ENCODE results near the gene FGD5.

FGD5 gene

DNA sequence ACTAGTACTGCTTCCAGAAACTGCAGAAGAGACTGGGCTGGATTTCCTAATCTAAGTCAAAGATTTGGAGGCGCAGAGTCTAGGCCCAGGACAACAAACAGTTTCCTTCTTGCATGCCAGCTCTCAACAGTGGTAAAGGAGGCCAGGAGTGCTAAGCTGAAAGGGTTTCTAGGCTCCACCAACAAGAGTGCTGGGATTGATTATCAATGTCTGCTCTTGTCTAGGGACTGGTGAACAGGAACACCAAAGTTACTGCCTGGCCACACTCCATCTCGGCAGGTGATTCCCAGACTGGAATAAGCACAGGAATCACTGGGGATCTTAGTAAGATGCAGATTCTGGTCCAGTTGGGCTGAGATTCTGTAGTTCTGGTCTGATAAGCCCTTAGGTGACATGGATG lies 22.8 kb upstream of the FGD5 start:
- ATAC-seq (ENCODE audit: insufficient read depth, low read depth): no peak
- no peak for TF ChIP-seq EZH2 (IDR thresholded peaks at IDR 0.05; ENCODE audit: borderline replicate concordance, low read depth, low read length, severe bottlenecking)
- TF ChIP-seq, protein P1, sequence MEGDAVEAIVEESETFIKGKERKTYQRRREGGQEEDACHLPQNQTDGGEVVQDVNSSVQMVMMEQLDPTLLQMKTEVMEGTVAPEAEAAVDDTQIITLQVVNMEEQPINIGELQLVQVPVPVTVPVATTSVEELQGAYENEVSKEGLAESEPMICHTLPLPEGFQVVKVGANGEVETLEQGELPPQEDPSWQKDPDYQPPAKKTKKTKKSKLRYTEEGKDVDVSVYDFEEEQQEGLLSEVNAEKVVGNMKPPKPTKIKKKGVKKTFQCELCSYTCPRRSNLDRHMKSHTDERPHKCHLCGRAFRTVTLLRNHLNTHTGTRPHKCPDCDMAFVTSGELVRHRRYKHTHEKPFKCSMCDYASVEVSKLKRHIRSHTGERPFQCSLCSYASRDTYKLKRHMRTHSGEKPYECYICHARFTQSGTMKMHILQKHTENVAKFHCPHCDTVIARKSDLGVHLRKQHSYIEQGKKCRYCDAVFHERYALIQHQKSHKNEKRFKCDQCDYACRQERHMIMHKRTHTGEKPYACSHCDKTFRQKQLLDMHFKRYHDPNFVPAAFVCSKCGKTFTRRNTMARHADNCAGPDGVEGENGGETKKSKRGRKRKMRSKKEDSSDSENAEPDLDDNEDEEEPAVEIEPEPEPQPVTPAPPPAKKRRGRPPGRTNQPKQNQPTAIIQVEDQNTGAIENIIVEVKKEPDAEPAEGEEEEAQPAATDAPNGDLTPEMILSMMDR (IDR thresholded peaks at IDR 0.05; ENCODE audit: borderline replicate concordance, extremely low read depth, low read length, poor library complexity, severe bottlenecking): no peak
- Histone ChIP-seq H3K9me3 (ENCODE audit: insufficient read depth, low read length, severe bottlenecking) (no peaks in the 10 kb centered on the region), H3K36me3 (ENCODE audit: insufficient read depth, low read length) (no peaks in the 10 kb centered on the region), H3K4me2 (ENCODE audit: insufficient read depth, low read length) (no peak overlapping the region), H4K20me1 (ENCODE audit: insufficient read depth, low read length) (no peaks in the 10 kb centered on the region), H3K79me2 (ENCODE audit: insufficient read depth, low read length) (no peaks in the 10 kb centered on the region), H3K4me1 (ENCODE audit: insufficient read depth, low read length) (no peaks in the 10 kb centered on the region), H2AFZ (ENCODE audit: low read depth, low read length) (no peak overlapping the region), H3K9ac (ENCODE audit: low read depth, low read length) (no peak overlapping the region), H3K4me3 (ENCODE audit: low read depth in 1 of 2, low read length in 2 of 2) (no peak overlapping the region), H3K27me3 (ENCODE audit: insufficient read depth, low read length, poor library complexity) (peaks cover 5% of the 10 kb centered on the region), H3K27ac (ENCODE audit: low read length) (no peak overlapping the region)
- no peak for DNase-seq

DNA sequence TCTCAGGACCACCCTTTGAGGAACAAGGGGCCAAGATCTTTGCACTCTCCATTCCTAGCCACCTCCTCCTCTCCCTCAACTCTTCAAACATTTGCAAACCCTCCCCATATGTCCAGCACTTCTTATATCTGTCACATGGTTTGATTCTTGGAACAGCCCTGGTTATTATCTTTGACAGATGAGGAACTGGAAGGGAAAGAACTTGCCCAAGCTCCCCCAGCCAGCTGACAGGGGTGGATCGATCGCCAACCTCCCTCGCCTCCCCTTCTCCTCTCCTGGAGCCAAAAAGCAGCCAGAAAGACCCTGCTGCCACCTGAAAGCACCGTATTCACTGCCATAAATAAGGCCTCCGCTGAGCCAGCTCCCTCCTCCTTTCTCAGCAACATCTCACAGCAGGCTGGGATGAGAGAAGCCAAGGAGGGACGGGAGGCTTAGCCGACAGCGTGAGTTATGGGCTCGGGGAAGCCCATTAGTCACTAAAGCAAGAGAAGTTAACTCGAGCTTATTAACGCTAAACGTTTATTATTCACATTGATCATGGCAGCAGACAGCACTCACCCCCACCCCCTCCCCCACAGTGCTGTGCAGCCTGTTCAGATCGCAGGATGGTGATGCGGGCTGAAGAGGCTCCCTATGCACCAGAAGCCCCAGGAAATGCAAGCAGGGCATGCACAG lies 22.2 kb upstream of the FGD5 start:
- ATAC-seq (ENCODE audit: insufficient read depth, low read depth): no peak
- H4K20me1 ChIP-seq (ENCODE audit: insufficient read depth, low read length): no peaks in the 10 kb centered on the region
- TF ChIP-seq, protein P1 (IDR thresholded peaks at IDR 0.05; ENCODE audit: borderline replicate concordance, extremely low read depth, low read length, poor library complexity, severe bottlenecking): no peak
- TF ChIP-seq EZH2 (IDR thresholded peaks at IDR 0.05; ENCODE audit: borderline replicate concordance, low read depth, low read length, severe bottlenecking): no peak
- no peak overlapping the region for H2AFZ ChIP-seq (ENCODE audit: low read depth, low read length)
- no peak overlapping the region for H3K9ac ChIP-seq (ENCODE audit: low read depth, low read length)
- no peaks in the 10 kb centered on the region for H3K36me3 ChIP-seq (ENCODE audit: insufficient read depth, low read length)
- DNase-seq: no peak
- no peaks in the 10 kb centered on the region for H3K4me1 ChIP-seq (ENCODE audit: insufficient read depth, low read length)
- H3K9me3 ChIP-seq (ENCODE audit: insufficient read depth, low read length, severe bottlenecking): no peaks in the 10 kb centered on the region
- H3K27me3 ChIP-seq (ENCODE audit: insufficient read depth, low read length, poor library complexity): peaks cover 5% of the 10 kb centered on the region
- no peak overlapping the region for H3K27ac ChIP-seq (ENCODE audit: low read length)
- H3K79me2 ChIP-seq (ENCODE audit: insufficient read depth, low read length): no peaks in the 10 kb centered on the region
- H3K4me3 ChIP-seq (ENCODE audit: low read depth in 1 of 2, low read length in 2 of 2): no peak overlapping the region
- H3K4me2 ChIP-seq (ENCODE audit: insufficient read depth, low read length): no peak overlapping the region

DNA sequence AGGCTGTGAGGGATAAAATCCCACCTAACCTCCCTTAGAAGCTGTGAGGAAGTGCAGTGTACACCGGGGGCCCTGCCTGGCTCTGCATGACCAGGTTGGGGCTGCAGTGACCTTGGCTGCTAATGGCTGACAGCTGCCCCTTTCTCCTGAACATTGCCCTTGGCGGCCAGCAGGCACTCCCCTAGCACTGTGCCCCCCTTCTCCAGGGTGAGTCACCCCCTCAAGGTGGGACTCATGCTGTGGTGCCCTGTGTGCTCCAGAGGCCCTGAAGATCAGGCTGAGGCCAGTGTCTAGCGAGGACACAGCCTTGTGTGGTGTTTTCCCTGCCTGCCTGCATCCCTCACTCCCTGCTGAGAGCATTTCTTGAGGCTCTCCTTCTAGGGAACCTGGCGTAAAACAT lies 21.0 kb upstream of the FGD5 start:
- TF ChIP-seq, protein P1 (IDR thresholded peaks at IDR 0.05; ENCODE audit: borderline replicate concordance, extremely low read depth, low read length, poor library complexity, severe bottlenecking): no peak
- no peak for TF ChIP-seq EZH2 (IDR thresholded peaks at IDR 0.05; ENCODE audit: borderline replicate concordance, low read depth, low read length, severe bottlenecking)
- no peak for DNase-seq
- no peaks in the 10 kb centered on the region for H3K4me1 ChIP-seq (ENCODE audit: insufficient read depth, low read length)
- no peaks in the 10 kb centered on the region for H3K36me3 ChIP-seq (ENCODE audit: insufficient read depth, low read length)
- no peak overlapping the region for H3K4me3 ChIP-seq (ENCODE audit: low read depth in 1 of 2, low read length in 2 of 2)
- peaks cover 5% of the 10 kb centered on the region for H3K27me3 ChIP-seq (ENCODE audit: insufficient read depth, low read length, poor library complexity)
- no peaks in the 10 kb centered on the region for H3K9me3 ChIP-seq (ENCODE audit: insufficient read depth, low read length, severe bottlenecking)
- no peaks in the 10 kb centered on the region for H4K20me1 ChIP-seq (ENCODE audit: insufficient read depth, low read length)
- H2AFZ ChIP-seq (ENCODE audit: low read depth, low read length): no peak overlapping the region
- ATAC-seq (ENCODE audit: insufficient read depth, low read depth): no peak
- no peak overlapping the region for H3K9ac ChIP-seq (ENCODE audit: low read depth, low read length)
- no peaks in the 10 kb centered on the region for H3K79me2 ChIP-seq (ENCODE audit: insufficient read depth, low read length)
- H3K4me2 ChIP-seq (ENCODE audit: insufficient read depth, low read length): no peak overlapping the region
- no peak overlapping the region for H3K27ac ChIP-seq (ENCODE audit: low read length)

All from DND-41 (cell line).